HepG2 (cell line): ENCODE data around the gene DTD2. TPM values are rescaled to one million over a fixed set of nuclear protein-coding genes. Genes with fewer than 3 reads are reported as not detected.

Experiments
- ATM ChIP-seq: fragments of 450-650 bp; IDR thresholded peaks from 2 replicates; pipeline ENCODE4 v1.7.1; 2017; ENCODE audit warnings: mild to moderate bottlenecking, borderline replicate concordance
- HMG20B ChIP-seq: conservative IDR thresholded peaks from 2 replicates; pipeline ENCODE4 v1.6.1; 2016; ENCODE audit warnings: missing genetic modification reagents, missing compliant biosample characterization
- ISX ChIP-seq: sonication (generic); formaldehyde crosslinking; conservative IDR thresholded peaks from 2 replicates; pipeline ENCODE4 v1.5.0; 2020; ENCODE audit warnings: missing genetic modification reagents
- MAZ ChIP-seq, 2 experiments: sonication (generic) in 1 of 2; formaldehyde crosslinking in 1 of 2; IDR thresholded peaks; 2 replicates each; pipeline versions ENCODE4 v1.5.0 to v1.6.1; 2012 to 2020; ENCODE audit warnings: low read depth in 2 of 2, mild to moderate bottlenecking in 2 of 2, borderline replicate concordance in 1 of 2, improper control_type of control experiment in 1 of 2, low read length in 1 of 2, missing genetic modification reagents in 1 of 2, moderate library complexity in 1 of 2
- NFKB2 ChIP-seq: sonication (generic); formaldehyde crosslinking; IDR thresholded peaks from 2 replicates; pipeline ENCODE4 v1.4.0; 2020; ENCODE audit warnings: missing genetic modification reagents, borderline replicate concordance
- NFRKB ChIP-seq: fragments of 450-650 bp; IDR thresholded peaks from 2 replicates; pipeline ENCODE4 v1.6.1; 2017
- ZBTB10 ChIP-seq: sonication (generic); formaldehyde crosslinking; IDR thresholded peaks from 2 replicates; pipeline ENCODE4 v1.4.0; 2020; ENCODE audit warnings: missing genetic modification reagents, borderline replicate concordance
- ZFY ChIP-seq: sonication (generic); formaldehyde crosslinking; IDR thresholded peaks from 2 replicates; pipeline ENCODE4 v1.4.0; 2020; ENCODE audit warnings: missing genetic modification reagents
- ZNF180 ChIP-seq: sonication (generic); formaldehyde crosslinking; IDR thresholded peaks from 2 replicates; pipeline ENCODE4 v1.4.0; 2020; ENCODE audit warnings: low read depth, missing genetic modification reagents, borderline replicate concordance
- ZNF510 ChIP-seq: sonication (generic); formaldehyde crosslinking; IDR thresholded peaks from 2 replicates; pipeline ENCODE4 v1.4.0; 2020; ENCODE audit warnings: low read depth, mild to moderate bottlenecking, missing genetic modification reagents
- ZNF782 ChIP-seq: sonication (generic); formaldehyde crosslinking; IDR thresholded peaks from 2 replicates; pipeline ENCODE4 v1.4.0; 2020; ENCODE audit warnings: missing genetic modification reagents, mild to moderate bottlenecking, borderline replicate concordance
- ZNF839 ChIP-seq: sonication (generic); formaldehyde crosslinking; IDR thresholded peaks from 2 replicates; pipeline ENCODE4 v1.4.0; 2020; ENCODE audit warnings: missing genetic modification reagents, mild to moderate bottlenecking, borderline replicate concordance
- ZSCAN22 ChIP-seq: sonication (generic); formaldehyde crosslinking; IDR thresholded peaks from 2 replicates; pipeline ENCODE4 v1.4.0; 2020; ENCODE audit warnings: mild to moderate bottlenecking, missing genetic modification reagents
- polyA plus RNA-seq, 8 experiments: library from polyadenylated mRNA; depleted of rRNA in 3 of 8; stranded (reverse) in 7 of 8; unstranded in 1 of 8; fragments of >200 nt; fragmentation: Illumina TruSeq in 4 of 8; extraction: Trizol in 4 of 8; gene quantifications; 2 replicates each; pipeline versions ENCODE4 v1.2.1 to v1.2.3, GENCODE V29; 2011 to 2016; ENCODE audit warnings: low read depth in 4 of 8, missing spikeins in 1 of 8, mixed read lengths in 1 of 8; ENCODE audit not compliant: insufficient read depth in 1 of 8
- total RNA-seq, 5 experiments: library from RNA; depleted of rRNA; stranded (reverse); fragments of >200 nt; fragmentation: Illumina TruSeq; extraction: Trizol; gene quantifications; 2 replicates each; pipeline ENCODE4 v1.2.3, GENCODE V29; 2016; ENCODE audit warnings: low read depth in 1 of 5
- TF ChIP-seq, protein P1 (sequence below): sonication (generic); formaldehyde crosslinking; IDR thresholded peaks from 2 replicates; pipeline ENCODE4 v1.4.0; 2020; ENCODE audit warnings: missing genetic modification reagents
- TF ChIP-seq, protein P2 (sequence below): sonication (generic); formaldehyde crosslinking; IDR thresholded peaks from 2 replicates; pipeline ENCODE4 v1.9.0; 2022; ENCODE audit warnings: low read depth, missing genetic modification reagents
- TF ChIP-seq, protein P3 (sequence below): sonication (generic); formaldehyde crosslinking; IDR thresholded peaks from 2 replicates; pipeline ENCODE4 v1.4.0; 2020; ENCODE audit warnings: missing genetic modification reagents, borderline replicate concordance
- TF ChIP-seq, protein P4 (sequence below): IDR thresholded peaks from 2 replicates; pipeline ENCODE4 v1.6.1; 2018; ENCODE audit warnings: missing genetic modification reagents
- TF ChIP-seq, protein P5 (sequence below): sonication (generic); formaldehyde crosslinking; IDR thresholded peaks from 2 replicates; pipeline ENCODE4 v1.4.0; 2020; ENCODE audit warnings: mild to moderate bottlenecking, missing genetic modification reagents

Gene DTD2
- total and polyA plus RNA-seq, 2 of the 13 experiments (the other 11 are each of a cell fraction or from before 2014, with no cell fraction given): 22.3 to 49.8 TPM

GRCh38 chr14:31420319-31421111 is 36.8 kb downstream of the DTD2 start, which contains the start of gene HEATR5A (continued):
- TF ChIP-seq ZBTB10: 0 out of 2 replicates have a peak, but pooled peaks have one; percentile 67
- TF ChIP-seq, protein P1, sequence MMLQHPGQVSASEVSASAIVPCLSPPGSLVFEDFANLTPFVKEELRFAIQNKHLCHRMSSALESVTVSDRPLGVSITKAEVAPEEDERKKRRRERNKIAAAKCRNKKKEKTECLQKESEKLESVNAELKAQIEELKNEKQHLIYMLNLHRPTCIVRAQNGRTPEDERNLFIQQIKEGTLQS (CRISPR knock-in tag): peak; percentile 71
- TF ChIP-seq ISX (CRISPR knock-in tag): peak; percentile 97; the same call in 1 of the 2 replicates
- no peak for TF ChIP-seq NFRKB
- TF ChIP-seq ZSCAN22 (CRISPR knock-in tag): peak; percentile 89; the same call in 1 of the 2 replicates
- TF ChIP-seq HMG20B (CRISPR knock-in tag): no peak; the same call in none of the 2 replicates
- TF ChIP-seq ZNF180 (CRISPR knock-in tag): 0 out of 2 replicates have a peak, but pooled peaks have one; percentile 78
- TF ChIP-seq, protein P2, sequence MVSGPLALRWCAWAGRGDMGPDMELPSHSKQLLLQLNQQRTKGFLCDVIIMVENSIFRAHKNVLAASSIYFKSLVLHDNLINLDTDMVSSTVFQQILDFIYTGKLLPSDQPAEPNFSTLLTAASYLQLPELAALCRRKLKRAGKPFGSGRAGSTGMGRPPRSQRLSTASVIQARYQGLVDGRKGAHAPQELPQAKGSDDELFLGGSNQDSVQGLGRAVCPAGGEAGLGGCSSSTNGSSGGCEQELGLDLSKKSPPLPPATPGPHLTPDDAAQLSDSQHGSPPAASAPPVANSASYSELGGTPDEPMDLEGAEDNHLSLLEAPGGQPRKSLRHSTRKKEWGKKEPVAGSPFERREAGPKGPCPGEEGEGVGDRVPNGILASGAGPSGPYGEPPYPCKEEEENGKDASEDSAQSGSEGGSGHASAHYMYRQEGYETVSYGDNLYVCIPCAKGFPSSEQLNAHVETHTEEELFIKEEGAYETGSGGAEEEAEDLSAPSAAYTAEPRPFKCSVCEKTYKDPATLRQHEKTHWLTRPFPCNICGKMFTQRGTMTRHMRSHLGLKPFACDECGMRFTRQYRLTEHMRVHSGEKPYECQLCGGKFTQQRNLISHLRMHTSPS (CRISPR knock-in tag): peak; percentile 62; the same call in 1 of the 2 replicates
- no peak for TF ChIP-seq ATM
- TF ChIP-seq MAZ (IDR thresholded peaks at IDR 0.05; ENCODE audit: borderline replicate concordance, low read depth, low read length): peak; percentile 92
- peak; percentile 99 for TF ChIP-seq MAZ (CRISPR knock-in tag; IDR thresholded peaks at IDR 0.05; ENCODE audit: low read depth)
- peak; percentile 81 for TF ChIP-seq ZNF510 (CRISPR knock-in tag)
- TF ChIP-seq, protein P3, sequence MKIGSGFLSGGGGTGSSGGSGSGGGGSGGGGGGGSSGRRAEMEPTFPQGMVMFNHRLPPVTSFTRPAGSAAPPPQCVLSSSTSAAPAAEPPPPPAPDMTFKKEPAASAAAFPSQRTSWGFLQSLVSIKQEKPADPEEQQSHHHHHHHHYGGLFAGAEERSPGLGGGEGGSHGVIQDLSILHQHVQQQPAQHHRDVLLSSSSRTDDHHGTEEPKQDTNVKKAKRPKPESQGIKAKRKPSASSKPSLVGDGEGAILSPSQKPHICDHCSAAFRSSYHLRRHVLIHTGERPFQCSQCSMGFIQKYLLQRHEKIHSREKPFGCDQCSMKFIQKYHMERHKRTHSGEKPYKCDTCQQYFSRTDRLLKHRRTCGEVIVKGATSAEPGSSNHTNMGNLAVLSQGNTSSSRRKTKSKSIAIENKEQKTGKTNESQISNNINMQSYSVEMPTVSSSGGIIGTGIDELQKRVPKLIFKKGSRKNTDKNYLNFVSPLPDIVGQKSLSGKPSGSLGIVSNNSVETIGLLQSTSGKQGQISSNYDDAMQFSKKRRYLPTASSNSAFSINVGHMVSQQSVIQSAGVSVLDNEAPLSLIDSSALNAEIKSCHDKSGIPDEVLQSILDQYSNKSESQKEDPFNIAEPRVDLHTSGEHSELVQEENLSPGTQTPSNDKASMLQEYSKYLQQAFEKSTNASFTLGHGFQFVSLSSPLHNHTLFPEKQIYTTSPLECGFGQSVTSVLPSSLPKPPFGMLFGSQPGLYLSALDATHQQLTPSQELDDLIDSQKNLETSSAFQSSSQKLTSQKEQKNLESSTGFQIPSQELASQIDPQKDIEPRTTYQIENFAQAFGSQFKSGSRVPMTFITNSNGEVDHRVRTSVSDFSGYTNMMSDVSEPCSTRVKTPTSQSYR (CRISPR knock-in tag): peak; percentile 76
- peak; percentile 99 for TF ChIP-seq ZNF839 (CRISPR knock-in tag)
- TF ChIP-seq ZFY (CRISPR knock-in tag): peak; percentile 96
- TF ChIP-seq, protein P4, sequence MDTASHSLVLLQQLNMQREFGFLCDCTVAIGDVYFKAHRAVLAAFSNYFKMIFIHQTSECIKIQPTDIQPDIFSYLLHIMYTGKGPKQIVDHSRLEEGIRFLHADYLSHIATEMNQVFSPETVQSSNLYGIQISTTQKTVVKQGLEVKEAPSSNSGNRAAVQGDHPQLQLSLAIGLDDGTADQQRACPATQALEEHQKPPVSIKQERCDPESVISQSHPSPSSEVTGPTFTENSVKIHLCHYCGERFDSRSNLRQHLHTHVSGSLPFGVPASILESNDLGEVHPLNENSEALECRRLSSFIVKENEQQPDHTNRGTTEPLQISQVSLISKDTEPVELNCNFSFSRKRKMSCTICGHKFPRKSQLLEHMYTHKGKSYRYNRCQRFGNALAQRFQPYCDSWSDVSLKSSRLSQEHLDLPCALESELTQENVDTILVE (CRISPR knock-in tag): peak; percentile 98
- TF ChIP-seq NFKB2 (CRISPR knock-in tag): peak; percentile 99
- TF ChIP-seq, protein P5, sequence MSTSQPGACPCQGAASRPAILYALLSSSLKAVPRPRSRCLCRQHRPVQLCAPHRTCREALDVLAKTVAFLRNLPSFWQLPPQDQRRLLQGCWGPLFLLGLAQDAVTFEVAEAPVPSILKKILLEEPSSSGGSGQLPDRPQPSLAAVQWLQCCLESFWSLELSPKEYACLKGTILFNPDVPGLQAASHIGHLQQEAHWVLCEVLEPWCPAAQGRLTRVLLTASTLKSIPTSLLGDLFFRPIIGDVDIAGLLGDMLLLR (CRISPR knock-in tag): peak; percentile 90; the same call in 1 of the 2 replicates
- peak; percentile 99 for TF ChIP-seq ZNF782 (CRISPR knock-in tag)
